ENCODE results near the gene PTPRB. TPM values are rescaled to one million over a fixed set of nuclear protein-coding genes. Genes with fewer than 3 reads are reported as not detected.

PTPRB gene
- total and polyA plus RNA-seq, 5 experiments from 2014 or later, result not detected

DNA sequence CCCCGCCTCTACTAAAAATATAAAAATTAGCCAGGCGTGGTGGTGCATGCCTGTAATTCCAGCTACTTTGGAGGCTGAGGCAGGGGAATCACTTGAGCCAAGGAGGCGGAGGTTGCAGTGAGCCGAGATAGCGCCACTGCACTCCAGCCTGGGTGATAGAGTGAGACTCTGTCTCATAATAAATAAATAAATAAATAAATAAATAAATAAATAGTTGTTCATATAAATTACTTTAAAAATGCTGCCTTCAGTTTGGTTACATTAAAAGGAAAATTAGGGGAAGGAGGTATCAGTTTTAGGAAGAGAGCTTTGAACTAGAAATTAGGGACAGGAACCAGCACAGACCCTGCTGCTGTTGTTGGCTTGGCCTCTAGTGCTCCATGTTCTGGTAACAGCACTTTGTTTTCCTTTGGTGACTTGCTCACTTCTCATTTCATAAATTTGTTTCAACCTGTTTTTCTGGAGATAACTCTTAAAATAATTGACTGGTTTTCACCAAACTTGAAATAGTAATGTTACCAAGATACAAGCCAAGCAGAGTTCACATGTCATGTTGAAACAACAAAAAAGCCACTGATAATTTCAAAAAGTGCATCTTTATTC is 22.9 kb upstream of the PTPRB start:
- H3K27me3 Mint-ChIP-seq, result peaks cover 0 to 9% (median 3%) of the 10 kb centered on the region in 5 donors
- H3K9me3 Mint-ChIP-seq, result peaks cover 0 to 4% (median 0%) of the 10 kb centered on the region in 9 donors
- no peak overlapping the region for H3K27ac Mint-ChIP-seq
- DNase-seq (no peak), ATAC-seq (no peak)
- H3K36me3 Mint-ChIP-seq, result no peaks in the 10 kb centered on the region
- peaks cover 0 to 8% (median 0%) of the 10 kb centered on the region in 4 donors for H3K4me1 Mint-ChIP-seq
- no peak overlapping the region for H3K4me3 Mint-ChIP-seq
- POLR2A ChIA-PET, result no interaction called here

DNA sequence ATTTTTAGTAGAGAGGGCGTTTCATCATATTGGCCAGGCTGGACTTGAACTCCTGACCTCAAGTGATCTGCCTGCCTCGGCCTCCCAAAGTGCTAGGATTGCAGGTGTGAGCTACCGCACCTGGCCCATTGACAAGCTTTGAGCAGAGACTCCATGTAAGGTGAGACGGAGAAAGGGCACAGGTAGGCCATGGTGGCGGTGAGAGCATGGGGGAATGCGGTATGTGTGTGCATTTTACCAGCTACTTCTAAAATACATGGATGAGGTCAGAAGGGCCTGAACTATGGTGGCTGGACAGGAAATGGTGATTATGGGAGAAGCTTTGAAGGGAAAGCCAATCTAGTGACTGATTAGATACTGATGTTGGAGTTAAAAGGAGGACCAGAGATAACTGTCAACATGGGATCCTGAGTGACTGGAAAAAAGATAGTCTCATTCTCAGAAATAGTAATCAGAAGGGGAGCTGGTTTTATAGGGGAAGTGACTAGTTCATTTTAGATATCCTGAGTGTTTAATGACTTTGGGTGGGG is 21.9 kb upstream of the PTPRB start:
- Mint-ChIP-seq H3K9me3 (peaks cover 0 to 4% (median 0%) of the 10 kb centered on the region in 9 donors), H3K27me3 (peaks cover 0 to 12% (median 3%) of the 10 kb centered on the region in 5 donors), H3K36me3 (no peaks in the 10 kb centered on the region), H3K4me3 (no peak overlapping the region), H3K27ac (no peak overlapping the region), H3K4me1 (peaks cover 0 to 8% (median 0%) of the 10 kb centered on the region in 4 donors)
- DNase-seq (no peak), ATAC-seq (no peak)
- POLR2A ChIA-PET, result no interaction called here

DNA sequence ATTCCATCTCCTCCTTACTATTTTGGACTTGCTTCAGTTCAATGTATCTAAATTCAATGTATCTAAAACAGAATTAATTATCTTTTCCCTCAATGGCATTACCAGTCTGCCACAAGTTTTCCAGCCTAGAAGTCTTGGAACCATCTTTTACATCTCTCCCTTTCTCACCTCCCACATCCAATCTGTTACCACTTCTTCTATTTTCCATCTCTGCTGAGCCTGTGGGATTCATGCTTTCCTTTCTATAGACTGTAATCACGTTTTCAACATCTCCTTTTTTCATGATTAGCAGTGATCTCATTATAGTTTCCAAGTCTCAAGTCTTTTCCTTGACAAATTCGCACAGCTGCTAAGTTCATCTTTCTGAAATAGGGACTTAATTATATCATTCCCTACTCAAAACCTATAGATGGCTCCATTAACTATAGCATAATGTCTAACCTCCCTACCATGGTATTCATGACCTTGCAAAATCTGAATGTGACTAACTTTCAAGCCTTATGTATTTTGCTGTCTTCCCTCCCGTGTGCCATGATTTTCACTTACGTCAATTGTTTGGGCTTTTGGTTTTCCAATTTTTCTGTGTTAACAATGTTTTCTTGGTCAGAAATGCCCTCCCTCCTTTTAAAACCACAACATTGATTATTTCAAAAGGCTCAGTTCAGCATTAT is 20.5 kb upstream of the PTPRB start:
- H3K27ac Mint-ChIP-seq, result no peak overlapping the region
- H3K36me3 Mint-ChIP-seq, result no peaks in the 10 kb centered on the region
- no peak for ATAC-seq
- no peak for DNase-seq
- no peak overlapping the region for H3K4me3 Mint-ChIP-seq
- POLR2A ChIA-PET, result no interaction called here
- H3K27me3 Mint-ChIP-seq, result peaks cover 0 to 17% (median 3%) of the 10 kb centered on the region in 5 donors
- H3K4me1 Mint-ChIP-seq, result peaks cover 0 to 8% (median 0%) of the 10 kb centered on the region in 4 donors
- H3K9me3 Mint-ChIP-seq, result peaks cover 0 to 4% (median 0%) of the 10 kb centered on the region in 9 donors

DNA sequence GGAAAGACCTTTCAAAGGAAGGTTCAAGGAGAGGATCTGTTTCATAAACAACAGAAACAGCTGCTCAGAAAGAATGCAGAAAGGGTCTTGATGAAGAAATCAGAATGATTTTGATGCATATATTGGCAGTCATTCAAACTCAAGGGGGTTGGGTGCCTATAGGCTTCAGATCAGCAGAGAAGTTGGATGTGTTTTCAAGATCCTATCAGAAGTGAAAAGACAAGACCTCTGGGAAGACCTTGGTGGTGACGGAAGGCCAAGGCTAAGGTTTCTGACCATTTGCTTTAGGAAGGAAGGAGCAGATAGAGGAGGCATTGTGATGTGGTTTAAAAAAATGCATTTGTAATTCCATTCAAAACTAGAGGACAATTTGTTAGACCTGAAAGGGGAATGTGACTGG is 15.2 kb upstream of the PTPRB start:
- POLR2A ChIA-PET, result no interaction called here
- Mint-ChIP-seq H3K36me3 (no peaks in the 10 kb centered on the region), H3K27ac (no peak overlapping the region), H3K9me3 (no peaks in the 10 kb centered on the region), H3K27me3 (peaks cover 3 to 18% (median 4%) of the 10 kb centered on the region in 5 donors), H3K4me1 (no peaks in the 10 kb centered on the region), H3K4me3 (no peak overlapping the region)
- DNase-seq, result no peak
- no peak for ATAC-seq

DNA sequence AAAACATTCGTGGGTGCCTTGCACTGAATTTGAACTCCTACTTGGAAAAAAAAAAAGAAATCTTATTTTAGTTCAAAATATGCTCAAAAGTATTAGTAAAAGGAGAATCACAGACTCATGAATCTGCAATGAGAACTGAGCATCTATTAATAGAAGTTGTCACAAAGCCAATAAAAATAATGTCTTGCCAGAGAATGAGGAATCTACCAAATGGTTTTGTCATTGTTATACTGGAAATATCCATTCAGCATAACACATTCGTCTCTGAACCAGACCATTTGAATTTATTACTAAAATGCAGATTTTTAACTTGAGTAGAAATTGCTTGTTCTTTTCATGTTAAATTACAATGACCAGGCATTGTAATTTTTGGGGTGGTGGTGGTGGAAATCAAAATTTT is 11.6 kb upstream of the PTPRB start:
- H3K36me3 Mint-ChIP-seq, result no peaks in the 10 kb centered on the region
- POLR2A ChIA-PET, result no interaction called here
- H3K27ac Mint-ChIP-seq, result no peak overlapping the region
- no peak overlapping the region for H3K4me3 Mint-ChIP-seq
- peaks cover 0 to 8% (median 0%) of the 10 kb centered on the region in 4 donors for H3K4me1 Mint-ChIP-seq
- H3K27me3 Mint-ChIP-seq, result peaks cover 5 to 19% (median 8%) of the 10 kb centered on the region in 5 donors
- DNase-seq (no peak), ATAC-seq (no peak)
- no peaks in the 10 kb centered on the region for H3K9me3 Mint-ChIP-seq

DNA sequence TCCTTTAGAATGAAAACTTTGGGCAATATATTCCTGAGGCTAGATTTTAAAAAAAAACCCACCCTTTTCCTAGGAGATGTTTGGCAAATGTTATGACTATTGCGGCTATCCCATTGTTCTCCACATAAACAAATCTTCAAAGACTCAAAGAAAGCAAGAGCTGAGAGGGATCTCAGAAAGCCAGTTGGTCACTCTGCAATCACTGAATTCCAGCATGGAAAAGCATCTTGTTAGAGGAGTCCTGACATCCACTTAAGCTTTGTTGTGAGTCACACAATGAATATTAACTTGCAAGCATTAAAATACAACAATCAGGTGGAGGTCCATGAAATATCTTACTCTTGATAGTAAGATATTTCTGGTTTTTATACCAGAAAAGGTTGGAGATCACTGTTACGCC is 11.0 kb upstream of the PTPRB start:
- ATAC-seq (no peak), DNase-seq (no peak)
- H3K9me3 Mint-ChIP-seq, result no peaks in the 10 kb centered on the region
- POLR2A ChIA-PET, result no interaction called here
- no peak overlapping the region for H3K4me3 Mint-ChIP-seq
- H3K27me3 Mint-ChIP-seq, result peaks cover 5 to 21% (median 11%) of the 10 kb centered on the region in 5 donors
- H3K27ac Mint-ChIP-seq, result no peak overlapping the region
- no peaks in the 10 kb centered on the region for H3K36me3 Mint-ChIP-seq
- H3K4me1 Mint-ChIP-seq, result peaks cover 0 to 8% (median 0%) of the 10 kb centered on the region in 4 donors

DNA sequence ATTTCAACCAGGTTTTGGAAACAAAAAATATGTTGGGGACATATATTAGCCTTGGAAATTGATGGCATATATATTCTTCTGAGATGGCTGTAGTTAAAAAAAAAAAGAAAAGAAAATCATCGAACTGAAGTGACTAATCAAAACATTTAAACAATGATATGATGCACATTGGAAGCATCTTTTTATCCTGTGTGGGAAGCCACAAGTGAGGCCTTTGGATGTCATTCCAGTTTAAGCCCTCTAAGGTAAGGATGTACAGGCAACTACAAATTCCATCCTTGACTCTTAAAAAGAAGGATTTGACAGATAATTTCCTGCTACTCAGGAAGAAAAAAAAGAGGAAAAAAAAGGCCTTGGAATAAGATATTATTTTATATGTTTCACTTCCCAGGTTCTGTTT is 9.6 kb upstream of the PTPRB start:
- POLR2A ChIA-PET, result no interaction called here

DNA sequence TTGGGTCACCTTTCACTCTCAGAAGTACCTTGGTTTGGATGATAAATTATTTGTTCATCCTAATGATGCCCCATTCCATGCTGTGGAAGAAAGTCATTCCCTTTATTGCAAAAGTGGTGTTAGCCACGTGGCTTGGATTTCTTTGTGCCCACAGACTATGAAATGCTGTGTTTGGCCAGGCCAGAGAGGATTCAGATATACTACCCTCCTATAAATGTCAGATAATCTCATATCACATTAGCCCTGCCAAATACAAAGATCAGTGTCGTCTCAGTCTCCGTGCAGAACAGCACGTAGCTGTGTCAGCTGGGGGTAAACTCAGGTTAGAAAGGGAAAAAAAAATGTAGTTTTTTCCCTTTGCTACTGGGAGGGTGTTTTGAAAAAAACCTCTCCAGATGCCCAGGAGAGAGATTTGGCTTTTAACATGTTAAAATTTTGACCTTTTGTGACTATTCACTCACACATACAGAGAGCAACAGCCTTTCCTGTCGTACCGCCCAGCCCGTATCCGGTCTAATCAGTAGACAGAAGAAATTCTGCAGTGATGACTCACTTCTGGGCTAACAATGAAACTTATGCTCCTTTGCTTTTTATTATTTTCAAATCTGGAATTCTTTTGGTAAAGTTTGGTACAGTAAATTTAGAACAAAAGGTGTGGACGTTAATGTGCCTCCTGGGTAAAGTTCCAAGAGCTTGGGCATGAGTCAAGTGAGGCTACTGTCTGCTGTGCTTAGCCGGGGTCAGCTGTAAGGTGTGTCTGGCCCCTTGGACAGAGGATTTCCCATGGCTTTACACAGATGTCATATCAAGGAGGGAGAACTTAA is 8.5 kb upstream of the PTPRB start:
- POLR2A ChIA-PET, result no interaction called here
- Mint-ChIP-seq H3K36me3 (no peaks in the 10 kb centered on the region), H3K27ac (peak overlapping the region in 1 of 10 donors; percentile 26), H3K4me1 (peaks cover 0 to 8% (median 0%) of the 10 kb centered on the region in 4 donors), H3K4me3 (peak overlapping the region in 1 of 10 donors; percentile 5), H3K9me3 (no peaks in the 10 kb centered on the region), H3K27me3 (peaks cover 2 to 26% (median 9%) of the 10 kb centered on the region in 5 donors)
- no peak for ATAC-seq
- no peak for DNase-seq

More for the DNA sequence above, 9.6 kb upstream of the PTPRB start:
- H3K4me1 Mint-ChIP-seq, result peaks cover 0 to 8% (median 0%) of the 10 kb centered on the region in 4 donors
- H3K9me3 Mint-ChIP-seq, result no peaks in the 10 kb centered on the region
- no peak for ATAC-seq
- no peak overlapping the region for H3K27ac Mint-ChIP-seq
- peaks cover 2 to 19% (median 9%) of the 10 kb centered on the region in 5 donors for H3K27me3 Mint-ChIP-seq
- no peak for DNase-seq
- no peaks in the 10 kb centered on the region for H3K36me3 Mint-ChIP-seq
- no peak overlapping the region for H3K4me3 Mint-ChIP-seq

DNA sequence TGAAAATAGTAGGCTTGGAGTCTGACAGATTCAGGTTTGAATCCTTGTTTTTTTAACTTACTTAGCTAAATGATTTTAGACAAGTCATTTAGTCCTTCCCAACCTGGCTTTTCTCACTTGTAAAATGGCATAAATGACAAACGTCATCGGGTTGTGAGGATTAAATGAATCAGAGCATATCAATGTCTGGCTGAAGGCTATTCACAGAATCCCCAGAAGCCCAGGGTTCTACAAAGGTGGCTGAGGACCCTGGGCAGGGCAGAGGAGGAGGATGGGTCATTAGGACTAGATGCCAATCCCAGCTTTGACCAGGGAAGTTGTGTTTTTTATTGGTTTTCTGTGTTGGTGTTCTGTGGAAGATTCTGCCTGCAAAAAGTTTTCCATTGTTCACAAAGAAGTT is 7.6 kb upstream of the PTPRB start:
- no peak overlapping the region for H3K4me3 Mint-ChIP-seq
- no peak overlapping the region for H3K27ac Mint-ChIP-seq
- H3K36me3 Mint-ChIP-seq, result no peaks in the 10 kb centered on the region
- POLR2A ChIA-PET, result no interaction called here
- ATAC-seq (no peak), DNase-seq (no peak)
- H3K4me1 Mint-ChIP-seq, result peaks cover 0 to 8% (median 0%) of the 10 kb centered on the region in 4 donors
- peaks cover 2 to 26% (median 9%) of the 10 kb centered on the region in 5 donors for H3K27me3 Mint-ChIP-seq
- H3K9me3 Mint-ChIP-seq, result no peaks in the 10 kb centered on the region

DNA sequence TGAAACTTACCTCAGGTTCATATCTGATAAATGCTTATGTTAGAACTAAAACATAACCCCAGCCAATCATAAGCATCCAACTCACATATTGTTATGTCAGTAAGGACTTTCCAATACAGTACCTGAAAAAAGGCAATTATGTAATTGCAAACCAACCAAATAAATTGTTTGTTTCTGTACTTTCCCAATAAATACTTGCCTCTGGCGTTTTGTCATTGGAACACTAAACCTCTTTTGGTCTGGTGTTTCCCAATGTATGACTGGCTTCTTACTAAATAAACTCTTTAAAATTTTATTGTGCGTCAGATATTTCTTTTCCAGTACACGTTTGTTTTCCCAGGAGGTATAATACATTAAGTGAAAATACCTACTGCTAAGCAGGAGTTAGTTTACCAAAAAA is 6.7 kb upstream of the PTPRB start:
- POLR2A ChIA-PET, result no interaction called here
- Mint-ChIP-seq H3K4me1 (peaks cover 0 to 8% (median 0%) of the 10 kb centered on the region in 4 donors), H3K27me3 (peaks cover 2 to 26% (median 9%) of the 10 kb centered on the region in 5 donors), H3K27ac (no peak overlapping the region), H3K4me3 (no peak overlapping the region), H3K36me3 (no peaks in the 10 kb centered on the region), H3K9me3 (no peaks in the 10 kb centered on the region)
- no peak for DNase-seq
- ATAC-seq, result no peak

DNA sequence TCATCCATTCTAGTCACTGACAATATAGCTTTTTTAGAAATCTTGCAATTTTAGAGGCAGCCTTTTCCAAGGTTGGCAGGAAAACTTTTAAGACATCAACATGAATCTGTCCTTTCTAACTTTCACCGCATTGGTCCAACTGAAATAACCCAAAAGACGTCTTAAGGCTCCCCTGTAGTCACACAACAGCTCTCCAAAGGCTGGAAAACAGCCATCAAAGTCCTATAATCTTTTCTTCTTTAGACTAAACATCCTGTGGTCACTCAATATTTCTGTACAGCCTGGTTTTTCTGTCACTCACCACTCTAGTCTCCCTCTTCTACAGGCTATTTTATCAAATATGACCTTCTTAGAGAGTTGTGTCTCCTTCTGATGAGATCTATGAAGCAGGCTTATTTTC is 4.5 kb upstream of the PTPRB start:
- peaks cover 0 to 8% (median 0%) of the 10 kb centered on the region in 4 donors for H3K4me1 Mint-ChIP-seq
- H3K9me3 Mint-ChIP-seq, result no peaks in the 10 kb centered on the region
- no peak for DNase-seq
- peaks cover 2 to 26% (median 15%) of the 10 kb centered on the region in 5 donors for H3K27me3 Mint-ChIP-seq
- POLR2A ChIA-PET, result no interaction called here
- no peak for ATAC-seq
- no peak overlapping the region for H3K4me3 Mint-ChIP-seq
- no peaks in the 10 kb centered on the region for H3K36me3 Mint-ChIP-seq
- H3K27ac Mint-ChIP-seq, result no peak overlapping the region

DNA sequence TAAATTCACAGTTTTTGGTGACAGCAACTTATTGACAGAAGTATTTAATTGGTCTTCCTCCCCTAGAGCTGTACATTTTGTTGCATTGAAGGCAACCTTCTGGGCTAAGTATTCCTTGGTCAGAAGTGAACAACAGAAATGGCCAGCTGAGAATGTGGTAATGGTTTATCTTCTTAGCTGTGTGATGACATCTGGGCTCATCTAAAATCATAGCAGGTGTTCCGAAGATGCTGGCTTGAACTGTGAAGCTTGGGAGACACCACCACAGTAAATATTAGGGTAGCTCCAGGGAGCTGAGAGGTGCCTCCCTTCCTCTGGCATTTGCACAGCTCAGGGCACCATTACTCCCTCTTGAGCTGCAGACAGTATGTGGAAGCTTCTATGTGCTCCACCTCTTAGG is 3.7 kb upstream of the PTPRB start:
- Mint-ChIP-seq H3K27me3 (peaks cover 2 to 27% (median 12%) of the 10 kb centered on the region in 5 donors), H3K4me3 (no peak overlapping the region), H3K9me3 (no peaks in the 10 kb centered on the region), H3K27ac (no peak overlapping the region), H3K36me3 (no peaks in the 10 kb centered on the region), H3K4me1 (peaks cover 0 to 6% (median 0%) of the 10 kb centered on the region in 4 donors)
- ATAC-seq, result no peak
- no peak for DNase-seq
- POLR2A ChIA-PET, result no interaction called here

DNA sequence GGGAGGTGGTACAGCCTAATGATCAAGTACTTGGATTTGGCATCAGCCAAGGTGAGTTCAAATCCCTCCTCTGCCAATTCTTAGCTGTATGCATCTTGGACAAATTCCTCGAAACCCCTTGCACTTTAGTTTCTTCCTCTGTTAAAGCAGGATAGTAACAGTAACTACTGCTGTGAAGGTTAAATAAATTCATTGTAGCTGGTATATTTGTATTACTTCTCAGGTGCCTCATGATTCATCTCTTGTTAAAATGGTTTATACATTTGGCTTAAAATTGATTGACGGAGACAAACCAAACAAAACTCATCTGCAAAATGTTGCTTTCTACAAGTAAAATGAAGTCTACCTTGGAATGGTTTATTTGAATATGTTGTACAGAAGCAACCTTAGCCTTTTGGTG is 2.3 kb upstream of the PTPRB start:
- POLR2A ChIA-PET, result no interaction called here
- no peak overlapping the region for H3K4me3 Mint-ChIP-seq
- DNase-seq (no peak), ATAC-seq (no peak)
- no peak overlapping the region for H3K27ac Mint-ChIP-seq
- no peaks in the 10 kb centered on the region for H3K9me3 Mint-ChIP-seq
- no peaks in the 10 kb centered on the region for H3K4me1 Mint-ChIP-seq
- no peaks in the 10 kb centered on the region for H3K36me3 Mint-ChIP-seq
- H3K27me3 Mint-ChIP-seq, result peaks cover 6 to 41% (median 14%) of the 10 kb centered on the region in 5 donors

Measured in naive thymus-derived CD8-positive, alpha-beta T cell (primary cell).